22Rv1 (cell line): ENCODE data around the gene TENT4A.

ENCODE experiments used
- H3K27ac ChIP-seq: fragments of 450-650 bp; 2 replicates; pipeline ENCODE4 v1.5.1; 2017
- CTCF ChIP-seq: fragments of 450-650 bp; IDR thresholded peaks from 2 replicates; pipeline ENCODE4 v1.5.1; 2017; ENCODE audit warnings: mild to moderate bottlenecking
- ZFX ChIP-seq: fragments of 450-650 bp; IDR thresholded peaks from 2 replicates; pipeline ENCODE4 v1.6.1; 2017; ENCODE audit warnings: antibody characterized with exemption, borderline replicate concordance

TENT4A gene

DNA sequence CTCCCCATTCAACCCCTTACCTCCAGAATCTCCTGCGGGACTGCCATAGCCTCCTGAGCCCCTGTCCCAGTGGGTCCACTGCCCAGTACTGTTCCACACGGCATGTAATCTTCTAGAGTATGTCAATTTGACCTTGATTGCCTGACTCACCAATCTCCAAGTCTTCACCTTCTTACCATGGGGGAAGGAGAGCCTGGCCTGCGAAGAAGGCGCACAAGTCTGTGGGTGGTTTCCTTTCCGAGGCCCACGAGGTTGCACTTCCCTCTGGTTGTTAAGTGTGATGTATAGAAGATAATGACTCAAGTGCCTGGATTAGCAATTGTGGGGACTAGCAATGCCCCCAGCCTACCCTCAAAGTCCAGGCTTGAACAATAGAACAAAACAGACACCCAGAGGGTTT lies 8.1 kb upstream of the TENT4A start:
- no peak for TF ChIP-seq CTCF
- no peak for TF ChIP-seq ZFX
- no peak overlapping the region for H3K27ac ChIP-seq

GRCh38 chr5:6705959-6706358 lies 7.3 kb upstream of the TENT4A start:
- TF ChIP-seq ZFX = no peak
- H3K27ac ChIP-seq = no peak overlapping the region

- no peak overlapping the region for H3K27ac ChIP-seq
- no peak for TF ChIP-seq CTCF
- TF ChIP-seq ZFX = no peak
Observed at GRCh38 chr5:6707852-6708251, 5.4 kb upstream of the TENT4A start.

GRCh38 chr5:6708814-6709213 lies 4.4 kb upstream of the TENT4A start:
- no peak overlapping the region for H3K27ac ChIP-seq
- TF ChIP-seq CTCF (no peak), ZFX (no peak)

DNA sequence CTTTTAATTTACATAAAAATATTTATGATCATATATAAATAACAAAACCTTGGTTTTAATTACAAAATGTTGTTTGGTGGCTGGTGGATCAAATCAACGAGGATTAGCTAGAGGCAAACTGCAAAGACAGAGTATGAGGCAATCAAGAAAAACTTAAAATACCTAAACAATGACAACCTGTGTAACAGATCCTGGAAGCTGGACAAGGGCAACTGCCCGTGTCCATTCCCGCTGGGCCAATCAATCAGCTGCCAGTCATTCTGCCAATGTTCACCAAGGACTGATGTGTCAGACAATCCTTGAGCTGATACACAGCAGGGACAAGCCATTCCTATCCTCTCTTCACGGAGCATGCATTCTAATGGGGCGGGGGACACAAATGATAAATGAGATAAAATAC lies 3.2 kb upstream of the TENT4A start:
- TF ChIP-seq CTCF = no peak
- no peak for TF ChIP-seq ZFX
- no peak overlapping the region for H3K27ac ChIP-seq

GRCh38 chr5:6710551-6711318 lies 2.5 kb upstream of the TENT4A start:
- no peak for TF ChIP-seq CTCF
- TF ChIP-seq ZFX = no peak
- H3K27ac ChIP-seq = no peak overlapping the region

DNA sequence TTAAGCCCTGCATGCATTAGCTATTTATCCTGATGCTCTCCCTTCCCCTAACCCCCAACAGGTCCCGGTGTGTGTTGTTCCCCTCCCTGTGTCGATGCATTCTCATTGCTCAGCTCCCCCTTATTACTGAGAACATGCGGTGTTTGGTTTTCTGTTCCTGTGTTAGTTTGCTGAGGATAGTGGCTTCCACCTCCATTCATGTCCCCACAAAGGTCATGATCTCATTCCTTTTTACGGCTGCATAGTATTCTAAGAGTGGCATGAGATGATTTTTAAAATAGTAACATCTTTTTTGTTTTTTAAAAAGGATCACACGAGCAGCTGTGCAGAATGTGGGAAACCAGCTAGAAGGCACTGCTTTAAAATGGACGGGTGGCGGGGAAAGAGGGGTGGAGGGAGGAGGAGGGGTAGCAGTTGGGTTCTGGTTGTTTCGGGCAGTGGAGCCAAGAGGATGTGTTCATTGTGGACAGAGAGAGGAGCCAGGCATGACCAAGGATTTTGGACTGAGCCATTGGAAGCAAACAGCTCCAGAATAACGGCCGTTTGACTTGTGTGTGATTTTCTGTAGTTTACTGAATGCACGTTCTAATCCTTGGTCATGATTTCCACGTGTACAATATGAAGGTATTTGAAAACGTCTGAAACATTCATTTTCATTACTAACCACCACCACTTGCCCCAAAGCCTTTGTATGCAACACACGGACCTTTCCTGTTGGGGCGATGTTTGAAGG lies 1.7 kb upstream of the TENT4A start:
- peak overlapping the region; percentile 94 for H3K27ac ChIP-seq
- TF ChIP-seq CTCF (no peak), ZFX (no peak)
